EH (cell line): ENCODE data around the gene PLK2.

Experiments used
- DNase-seq: peaks from one replicate; pipeline ENCODE4 v3.0.0-alpha.2; 2015; ENCODE audit warnings: low read depth

PLK2 gene

DNA sequence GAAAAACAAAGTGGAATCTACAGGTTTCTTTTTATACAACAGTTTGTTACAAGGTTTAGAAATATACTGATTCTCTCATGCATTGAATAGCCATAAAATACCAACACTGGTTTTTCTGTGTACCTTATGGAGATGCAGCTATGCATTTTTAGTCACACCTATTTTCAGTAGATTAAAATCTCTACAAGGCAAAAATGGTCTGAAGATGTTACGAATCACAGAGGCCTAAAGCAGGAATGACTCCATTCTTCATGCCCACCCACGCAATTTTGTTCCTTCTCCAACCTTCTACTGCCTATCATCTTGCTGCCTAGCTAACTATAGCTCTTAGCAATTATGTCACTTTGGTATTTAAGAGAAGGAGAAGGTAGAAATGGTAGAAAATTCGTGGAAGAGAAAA, 9.9 kb downstream of the PLK2 start:
- DNase-seq = no peak

DNA sequence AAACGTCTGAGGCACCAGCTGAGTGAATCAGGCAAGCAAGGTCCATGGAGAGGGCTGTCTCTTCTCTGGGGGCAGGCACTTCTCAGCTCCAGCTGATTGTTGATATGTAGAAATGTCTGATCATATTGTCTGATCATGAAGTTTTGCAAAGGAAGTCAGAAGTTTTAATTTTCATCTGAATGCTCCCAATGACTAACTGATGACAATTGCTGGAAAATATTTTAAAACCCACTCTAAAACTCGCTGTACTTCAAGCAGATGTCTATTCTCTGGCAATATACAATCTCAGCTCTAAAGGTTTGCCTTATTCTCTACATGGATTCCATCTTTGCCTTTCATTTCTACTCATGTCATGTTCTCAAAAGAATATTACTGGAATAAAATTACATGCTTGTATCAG, 12.7 kb downstream of the PLK2 start:
- peak; percentile 35 for DNase-seq

DNA sequence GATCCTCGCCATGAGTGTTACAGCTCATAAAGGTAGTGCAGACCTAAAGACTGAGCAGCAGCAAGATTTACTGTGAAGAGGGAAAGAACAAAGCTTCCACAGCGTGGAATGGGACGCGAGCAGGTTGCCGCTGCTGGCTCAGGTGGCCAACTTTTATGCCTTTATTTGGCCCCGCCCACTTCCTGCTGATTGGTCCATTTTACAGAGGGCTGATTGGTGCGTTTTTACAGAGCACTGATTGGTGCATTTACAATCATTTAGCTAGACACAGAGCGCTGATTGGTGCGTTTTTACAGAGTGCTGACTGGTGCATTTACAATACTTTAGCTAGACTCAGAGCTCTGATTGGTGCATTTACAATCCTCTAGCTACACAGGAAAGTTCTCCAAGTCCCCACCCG, 13.9 kb downstream of the PLK2 start:
- no peak for DNase-seq

DNA sequence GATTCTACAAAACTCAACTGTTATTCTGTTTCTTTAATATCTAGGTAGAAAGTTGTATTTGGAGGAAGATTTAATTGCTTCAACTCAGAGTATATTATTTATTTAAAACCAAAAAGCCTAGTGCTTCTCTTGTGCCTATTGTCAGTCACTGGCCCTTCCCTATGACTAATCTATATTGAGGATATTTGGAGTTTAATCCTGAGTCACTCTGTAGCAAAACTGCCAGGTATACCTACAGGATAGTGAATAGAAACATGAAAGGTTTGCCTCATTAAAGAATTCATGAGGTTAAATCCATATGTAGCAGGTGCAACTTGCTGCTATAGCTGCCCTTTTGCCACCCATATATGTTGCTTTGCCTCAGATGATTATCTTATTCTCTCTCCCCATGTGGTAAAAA, 15.1 kb downstream of the PLK2 start:
- DNase-seq = no peak

DNA sequence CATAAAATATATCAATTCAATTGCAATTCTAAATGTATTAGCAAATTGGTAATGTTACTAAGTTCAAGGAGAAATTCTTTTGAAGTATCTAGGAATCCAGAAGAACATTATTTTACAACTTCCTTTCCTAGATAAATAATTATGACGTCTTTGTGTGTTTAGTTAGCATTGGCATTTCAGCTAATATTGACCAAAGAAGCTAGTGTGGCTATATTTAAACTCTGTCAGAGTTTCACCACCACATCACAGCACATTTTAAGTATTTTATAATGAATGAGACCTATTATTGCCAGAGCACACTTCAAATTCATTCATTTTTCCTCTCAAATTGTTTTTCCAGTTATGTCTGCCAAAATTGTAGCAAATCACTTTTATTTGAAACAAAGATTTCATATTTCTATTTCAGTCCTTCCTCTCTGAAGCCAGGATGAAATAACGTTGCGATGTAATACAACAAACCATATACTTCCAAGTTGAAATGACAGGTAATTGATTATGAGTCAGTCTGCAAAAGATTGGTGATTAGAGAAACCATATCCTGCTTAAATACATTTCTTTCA, 18.9 kb downstream of the PLK2 start:
- DNase-seq = no peak

DNA sequence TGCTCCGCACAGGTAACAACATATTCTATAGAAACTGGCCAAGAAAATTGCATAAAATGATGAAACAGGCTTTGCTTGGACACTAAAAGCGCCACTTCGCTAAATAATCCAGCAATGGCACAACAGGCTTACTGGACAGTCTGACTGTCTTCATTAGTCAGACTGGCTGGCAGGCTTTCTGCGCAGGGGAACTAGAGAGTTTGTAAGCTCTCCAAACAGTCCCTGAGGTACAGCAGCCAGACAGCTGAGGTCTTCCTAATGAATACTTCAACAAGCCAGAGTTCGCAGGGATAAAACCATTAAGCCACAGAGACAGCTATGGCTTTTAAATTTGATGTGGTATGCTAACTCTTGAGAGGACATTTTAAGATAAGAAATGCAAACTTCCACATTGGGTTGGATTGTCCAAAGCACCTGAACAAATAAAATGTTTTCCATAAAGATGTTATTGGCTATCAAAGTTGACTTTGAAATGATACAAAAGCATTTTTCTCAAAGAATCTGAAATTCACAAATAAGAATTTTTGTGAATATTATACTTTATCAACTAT, 20.7 kb downstream of the PLK2 start:
- no peak for DNase-seq

DNA sequence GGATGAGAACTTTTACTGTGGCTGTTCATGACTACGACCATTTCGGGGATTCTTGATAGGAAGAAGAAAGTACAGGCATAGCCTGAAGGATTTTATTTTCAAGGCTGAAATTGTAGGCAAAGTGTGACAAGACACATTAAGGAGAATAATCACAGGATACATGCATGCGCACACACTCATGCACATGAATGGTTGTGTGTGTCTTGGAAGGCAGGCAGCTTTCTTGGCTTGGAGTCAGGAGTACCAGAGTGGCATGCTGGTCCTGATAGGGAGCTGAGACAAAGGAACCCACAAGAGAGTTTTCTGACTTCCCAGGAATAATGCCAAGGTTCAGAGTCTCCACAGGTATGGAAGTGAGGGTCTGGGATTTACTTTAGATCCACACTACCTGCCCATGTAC, 22.2 kb downstream of the PLK2 start:
- DNase-seq = no peak

DNA sequence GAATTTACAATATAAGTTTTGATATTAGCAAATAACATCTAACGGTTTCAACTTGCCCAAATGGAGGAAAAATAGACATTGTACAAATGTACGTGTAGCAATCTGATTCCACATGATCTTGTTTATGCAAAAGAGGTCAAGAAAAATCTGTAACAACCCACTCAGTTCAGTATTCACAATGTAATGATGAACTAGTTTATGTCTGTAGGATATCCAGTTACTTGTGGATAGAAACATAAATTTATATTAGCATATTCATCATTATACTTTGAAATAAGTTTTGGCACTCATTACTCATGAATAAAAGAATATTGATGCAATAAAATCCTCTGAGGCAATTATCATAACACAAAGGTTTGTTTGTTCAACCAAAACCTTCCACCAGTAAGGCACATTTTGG, 28.1 kb downstream of the PLK2 start:
- DNase-seq = no peak

DNA sequence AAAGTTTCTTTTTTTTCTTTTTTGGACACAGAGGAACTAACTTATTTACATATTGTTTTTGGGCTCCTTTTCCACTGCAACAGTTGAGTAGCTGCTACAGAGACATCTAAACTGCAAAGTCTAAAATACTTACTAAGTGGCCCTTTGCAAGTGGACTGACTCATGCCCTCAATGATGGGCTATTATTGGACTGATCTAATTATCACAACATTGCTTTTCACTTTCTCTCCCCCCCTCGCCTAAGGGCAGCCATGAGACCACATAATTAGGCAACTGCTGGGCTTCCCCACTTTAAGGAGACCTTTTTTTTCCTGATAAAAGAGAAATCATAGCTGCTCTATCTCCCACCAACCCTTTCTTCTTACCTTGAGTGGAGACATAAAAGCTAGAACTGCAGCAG, 47.0 kb downstream of the PLK2 start:
- peak; percentile 48 for DNase-seq

DNA sequence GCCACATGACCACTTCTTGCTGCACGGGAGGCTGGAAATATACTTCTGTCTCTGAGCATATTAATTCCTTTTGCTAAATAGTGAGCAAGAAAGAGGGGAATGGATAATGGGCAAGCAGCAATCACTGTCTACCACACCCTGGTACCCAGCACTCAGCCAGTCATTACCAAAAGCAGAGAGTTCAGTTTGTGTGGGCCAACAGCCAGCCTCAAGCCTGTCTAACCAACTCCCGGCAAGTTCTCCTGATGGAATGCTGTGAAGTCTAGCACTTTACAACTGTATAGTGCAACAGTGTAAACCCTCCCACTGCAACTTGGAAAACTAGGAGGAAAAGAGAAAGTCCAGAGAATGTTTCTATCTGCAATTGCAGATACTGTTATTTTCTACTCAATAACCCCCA, 47.8 kb downstream of the PLK2 start:
- peak; percentile 19 for DNase-seq

DNA sequence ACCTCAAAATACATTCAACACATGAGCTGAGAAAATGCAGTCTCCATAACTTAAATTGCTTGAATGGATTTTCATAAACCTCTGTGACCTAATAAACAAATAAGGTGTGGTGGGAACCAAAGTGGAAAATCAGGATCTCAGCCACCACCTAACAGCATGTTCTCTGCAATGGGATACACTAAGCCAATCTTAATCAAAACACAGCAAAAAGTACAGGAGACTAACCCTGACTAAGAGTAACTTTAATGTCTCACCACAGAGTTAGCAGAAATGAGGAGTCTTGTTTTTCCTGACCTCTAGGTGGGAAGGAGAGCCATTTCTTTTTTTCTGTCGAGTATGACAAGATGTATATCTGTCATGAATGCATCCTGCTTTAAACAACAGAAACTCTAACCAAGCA, 48.5 kb downstream of the PLK2 start:
- DNase-seq = no peak

DNA sequence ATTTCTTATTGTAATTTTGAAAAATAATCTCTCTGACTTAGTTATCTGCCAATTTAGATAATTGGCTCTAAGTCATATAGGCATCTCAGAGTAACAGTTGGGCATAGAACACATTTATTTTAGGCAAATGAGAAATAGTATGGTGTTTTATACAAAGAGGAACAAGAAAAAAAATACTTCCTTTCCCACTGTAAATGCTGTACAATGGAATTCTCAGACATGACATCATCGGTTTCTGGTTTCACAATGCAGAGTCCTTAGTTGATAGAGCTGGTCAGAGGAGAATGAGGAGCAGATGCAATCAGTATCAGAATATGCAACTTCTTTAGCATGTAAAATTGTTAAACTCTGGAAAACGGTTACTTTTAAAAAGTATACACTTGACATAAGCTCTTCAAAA, 49.4 kb downstream of the PLK2 start:
- DNase-seq = peak; percentile 90

DNA sequence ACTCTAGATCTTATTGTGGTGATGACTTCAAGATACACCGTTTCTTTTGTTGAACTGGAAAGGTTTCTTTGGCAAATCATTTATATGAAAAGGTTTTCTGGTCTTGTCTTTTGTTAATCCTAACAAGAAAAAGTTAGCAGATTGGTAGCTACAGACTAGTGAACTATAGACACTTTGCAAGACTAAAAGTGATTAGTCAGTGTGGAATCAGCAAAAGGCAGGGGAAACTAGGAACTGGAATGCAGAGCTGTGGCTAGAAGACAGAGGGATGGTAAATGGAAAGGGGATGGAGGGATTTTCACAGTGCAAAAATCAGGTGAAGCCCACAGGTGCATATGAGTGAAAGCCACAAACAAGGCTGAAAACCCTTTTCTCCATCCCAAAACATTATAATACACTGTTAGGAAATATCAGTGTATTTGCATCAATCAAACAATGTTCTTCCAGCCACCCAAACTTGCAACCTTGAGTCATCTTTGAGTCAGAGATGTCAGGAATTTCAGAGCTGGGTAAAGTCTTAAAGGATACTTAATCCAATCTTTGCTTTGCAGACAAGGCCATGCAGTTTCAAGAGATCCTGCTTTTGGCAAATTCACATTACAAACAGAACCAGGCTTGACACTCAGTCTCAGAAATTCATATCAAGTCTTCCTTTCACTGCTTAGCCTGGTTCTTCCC, 52.7 kb downstream of the PLK2 start:
- DNase-seq = peak; percentile 84

DNA sequence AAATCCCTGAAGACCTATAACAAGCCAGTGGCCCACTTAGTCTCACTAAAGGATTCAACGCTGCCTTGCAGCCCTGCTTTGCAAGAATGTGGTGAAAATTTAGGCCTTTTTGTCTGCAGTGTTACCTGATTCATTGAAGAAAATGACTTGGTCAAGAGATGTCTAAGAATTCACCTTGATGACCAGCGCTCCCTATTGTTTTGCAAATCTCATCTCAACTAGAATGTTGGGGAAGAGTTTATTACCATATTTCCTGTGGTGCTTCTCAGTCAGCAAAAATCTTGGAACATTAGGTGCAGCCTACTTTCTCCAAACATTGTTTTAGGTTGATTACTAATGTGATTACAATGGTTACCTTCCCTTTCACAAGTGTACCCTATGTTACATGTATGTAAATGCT, 53.5 kb downstream of the PLK2 start:
- DNase-seq = no peak

DNA sequence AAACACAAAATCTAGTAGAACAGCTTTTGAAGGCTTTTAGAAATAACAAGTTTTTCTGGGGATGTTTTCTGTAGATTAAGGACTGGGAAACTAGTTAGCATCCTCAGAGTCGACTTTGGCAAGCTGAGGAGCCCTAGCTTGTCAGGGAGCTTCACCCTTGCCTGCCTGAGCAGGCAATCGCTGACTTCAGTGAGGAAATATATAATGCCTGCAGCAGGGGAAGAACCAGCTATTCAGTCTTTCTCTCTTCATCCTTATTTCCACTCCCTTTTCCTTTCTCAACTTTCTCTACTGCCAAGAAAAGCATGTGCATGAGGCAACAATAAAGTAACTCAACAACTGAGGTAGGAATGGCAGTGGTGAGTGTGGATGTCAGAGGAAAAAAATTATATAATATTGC, 54.7 kb downstream of the PLK2 start:
- no peak for DNase-seq

DNA sequence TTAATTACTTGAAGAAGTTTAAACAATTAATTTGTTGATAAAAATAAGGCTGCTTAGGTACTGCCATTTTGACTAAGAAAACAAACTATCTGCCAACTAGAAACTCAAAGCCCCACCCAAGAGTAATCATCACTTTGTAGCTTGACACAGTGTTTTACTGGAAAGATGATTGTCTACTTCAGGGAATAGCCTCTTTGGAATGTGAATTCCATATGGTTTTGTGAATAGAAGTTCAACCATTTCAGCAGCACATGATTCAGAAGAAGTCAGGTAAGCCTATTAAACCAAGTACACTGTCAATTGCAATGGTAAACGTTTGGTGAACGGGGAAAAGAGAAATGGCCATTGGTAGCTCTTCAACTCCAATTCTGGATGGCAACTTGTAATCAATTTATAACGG, 55.2 kb downstream of the PLK2 start:
- DNase-seq = no peak
